Placental pericyte (primary cell): Measurements from ENCODE around the gene ARPC3. TPM values are rescaled to one million over a fixed set of nuclear protein-coding genes. Genes with fewer than 3 reads are reported as not detected.

Experiments
- small RNA-seq: library from RNA; depleted of rRNA; stranded (forward); fragments of <200 nt; gene quantifications from one replicate; pipeline ENCODE3, GENCODE V24; 2012; ENCODE audit warnings: low replicate concordance
- total RNA-seq: library from RNA; depleted of rRNA; stranded (reverse); fragments of >200 nt; gene quantifications from 2 replicates; pipeline ENCODE4 v1.2.3, GENCODE V29; 2012

ARPC3 gene
- total RNA-seq = 247 and 258 TPM in 2 replicates

DNA sequence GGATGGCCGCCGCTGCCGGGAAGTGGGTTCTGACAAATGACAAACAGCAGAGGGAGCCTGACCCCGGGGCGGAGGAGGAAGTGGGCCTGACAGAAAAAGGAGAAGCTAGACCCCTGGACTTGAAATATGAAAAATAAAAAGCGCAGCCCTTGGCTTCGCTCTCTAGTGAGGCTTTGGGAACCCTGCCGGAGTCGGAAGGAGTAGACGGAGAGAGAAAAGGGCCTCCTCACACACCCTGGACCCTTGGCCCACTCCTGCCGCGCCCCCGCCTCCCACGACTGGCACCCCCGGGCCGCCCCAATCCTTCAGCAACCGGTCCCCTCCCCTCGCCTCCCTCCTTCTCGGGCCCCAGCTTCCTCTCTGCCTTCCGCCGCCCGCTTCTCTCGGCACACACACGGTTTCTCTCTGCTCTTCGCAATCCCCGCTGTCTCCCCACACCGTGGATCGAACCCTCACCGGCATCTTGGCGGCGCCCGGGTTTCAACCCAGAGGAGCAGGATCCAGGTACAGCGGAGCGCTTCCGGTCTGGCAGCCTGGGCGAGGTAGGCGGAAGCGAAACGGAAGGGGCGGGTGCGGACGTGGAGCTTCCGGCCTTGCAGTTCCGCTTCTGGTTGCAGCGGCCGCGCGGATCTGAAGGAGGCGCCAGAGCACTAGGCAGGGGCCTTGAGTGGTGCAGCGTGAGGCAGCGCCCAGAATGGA is at the start of gene ARPC3:
TSS of gene ARPC3 (minus strand) at position 539 of the 699 bp plus-strand sequence. CDS start at position 462, 77 bp downstream.

DNA sequence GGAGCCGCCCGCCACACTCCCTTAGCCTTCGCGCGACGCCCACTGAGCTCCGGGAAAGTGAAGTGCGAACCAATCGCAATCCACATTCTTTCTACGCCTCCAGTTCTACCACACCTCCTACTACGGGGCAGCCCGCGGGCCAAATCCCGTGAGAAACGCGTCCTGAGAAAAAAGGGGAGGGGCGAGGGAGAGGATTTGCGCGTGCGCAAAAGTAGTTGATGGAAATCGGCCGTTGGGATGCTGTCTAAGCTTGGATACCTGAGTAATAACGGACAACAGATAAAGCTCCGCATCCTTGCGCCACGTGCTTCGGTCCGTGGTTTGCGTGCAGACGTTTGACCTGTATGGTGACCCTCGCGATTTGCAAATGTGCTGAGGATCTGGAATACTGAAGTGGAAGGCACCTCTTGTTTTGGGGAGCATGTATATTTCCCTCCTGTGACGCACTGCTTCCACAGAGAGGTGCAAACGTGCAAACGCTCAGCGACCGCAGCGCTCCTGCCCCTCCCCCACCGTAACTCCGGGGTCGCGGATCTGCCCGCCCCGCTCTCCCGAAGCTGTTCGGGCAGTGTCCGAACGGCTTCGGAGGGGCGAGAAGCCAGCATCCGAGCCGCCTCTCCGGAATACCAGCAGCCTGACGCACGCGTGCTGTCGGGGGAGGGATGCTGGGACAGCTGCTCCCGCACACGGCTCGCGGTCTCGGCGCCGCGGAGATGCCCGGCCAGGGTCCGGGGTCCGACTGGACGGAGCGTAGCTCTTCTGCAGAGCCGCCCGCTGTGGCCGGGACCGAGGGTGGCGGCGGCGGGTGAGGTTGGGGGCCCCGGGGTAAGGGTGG is 18.3 kb upstream of the ARPC3 start, which contains the start of the genes FAM216A and GPN3:
TSS of gene FAM216A (plus strand) at position 632 of the 835 bp plus-strand sequence. CDS start at position 663, 31 bp downstream.
TSS of gene GPN3 (minus strand) at position 44 of the 835 bp plus-strand sequence. CDS start 54 bp downstream, outside the sequence.

DNA sequence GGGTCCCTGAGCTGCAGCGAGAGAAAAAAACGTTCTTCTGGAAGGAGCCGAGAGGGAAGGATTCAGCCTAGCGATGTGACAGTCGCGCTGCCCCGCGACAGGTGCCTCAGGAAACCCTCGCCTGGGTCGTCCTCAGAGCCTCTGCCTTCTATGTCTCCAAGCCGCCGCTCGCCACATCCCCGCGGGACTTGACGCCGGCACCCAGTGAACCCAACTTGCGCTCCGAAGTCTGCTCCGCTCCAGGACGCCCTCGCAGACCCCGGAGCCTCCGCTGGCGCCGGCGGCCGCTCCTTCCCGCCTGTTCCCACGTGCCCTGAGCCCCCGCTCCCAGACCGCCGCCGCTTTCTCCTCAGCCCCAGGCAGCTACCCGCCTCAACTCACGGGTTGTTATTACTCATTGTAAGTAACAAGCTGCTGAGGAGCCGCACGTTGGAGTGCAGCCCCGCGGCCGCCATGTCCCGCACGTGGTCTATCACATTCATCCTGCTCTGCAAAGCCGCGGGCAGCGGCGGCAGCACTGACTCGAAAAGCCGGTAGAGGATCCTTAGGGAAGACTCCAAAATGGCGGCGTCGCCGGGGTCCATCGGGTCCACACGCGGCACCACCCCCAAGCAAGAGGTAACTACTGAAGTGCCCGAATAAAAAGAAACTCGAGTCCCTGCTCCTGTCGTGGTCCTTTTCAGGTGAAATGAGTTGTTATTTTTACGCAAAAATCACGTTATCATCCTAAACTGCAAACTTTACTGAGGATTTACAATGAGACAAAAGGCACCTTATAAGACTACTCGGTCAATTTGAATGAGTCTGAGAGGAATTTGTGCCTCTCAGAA is 46.8 kb downstream of the ARPC3 start, which contains the start of gene ANAPC7:
TSS of gene ANAPC7 (minus strand) at position 563 of the 830 bp plus-strand sequence. CDS start at position 482, 81 bp downstream.

Small RNA genes lying within 50 kb of the gene (small RNA-seq; reads per million reads assigned to genes)
- not detected for gene RF00278

Other genes starting within 250 kb of the ARPC3 start
- gene ATP2A2, start 169.1 kb downstream of the ARPC3 start, total RNA-seq = 306 and 432 TPM in 2 replicates
- 21.9 and 47.7 TPM in 2 replicates for gene ANAPC7, start 46.6 kb downstream of the ARPC3 start, total RNA-seq
- 12.0 and 23.5 TPM in 2 replicates for gene GPN3, start 17.9 kb upstream of the ARPC3 start, total RNA-seq
- gene FAM216A, start 18.5 kb upstream of the ARPC3 start, total RNA-seq = 4.6 and 12.6 TPM in 2 replicates
- gene VPS29, start 51.8 kb upstream of the ARPC3 start, total RNA-seq = 35.7 and 77.0 TPM in 2 replicates
- gene RAD9B, start 52.0 kb upstream of the ARPC3 start, total RNA-seq = 0.44 and 1.4 TPM in 2 replicates
- 8.1 and 13.6 TPM in 2 replicates for gene PPTC7, start 133.0 kb upstream of the ARPC3 start, total RNA-seq
- 20.1 and 23.3 TPM in 2 replicates for gene TCTN1, start 163.8 kb upstream of the ARPC3 start, total RNA-seq
- 1.3 and 4.3 TPM in 2 replicates for gene HVCN1, start 238.8 kb upstream of the ARPC3 start, total RNA-seq